ENCODE results near the gene ACOX3. TPM values are rescaled to one million over a fixed set of nuclear protein-coding genes. Genes with fewer than 3 reads are reported as not detected.

The ACOX3 gene
- total and polyA plus RNA-seq, 9 of the 15 experiments (the other 6 are each of a cell fraction or from before 2014, with no cell fraction given), result 0.68 to 7.3 (median 3.7) TPM

GRCh38 chr4:8419222-8420041 is 21.1 kb downstream of the ACOX3 start (continued):
- TF ChIP-seq, protein P1, sequence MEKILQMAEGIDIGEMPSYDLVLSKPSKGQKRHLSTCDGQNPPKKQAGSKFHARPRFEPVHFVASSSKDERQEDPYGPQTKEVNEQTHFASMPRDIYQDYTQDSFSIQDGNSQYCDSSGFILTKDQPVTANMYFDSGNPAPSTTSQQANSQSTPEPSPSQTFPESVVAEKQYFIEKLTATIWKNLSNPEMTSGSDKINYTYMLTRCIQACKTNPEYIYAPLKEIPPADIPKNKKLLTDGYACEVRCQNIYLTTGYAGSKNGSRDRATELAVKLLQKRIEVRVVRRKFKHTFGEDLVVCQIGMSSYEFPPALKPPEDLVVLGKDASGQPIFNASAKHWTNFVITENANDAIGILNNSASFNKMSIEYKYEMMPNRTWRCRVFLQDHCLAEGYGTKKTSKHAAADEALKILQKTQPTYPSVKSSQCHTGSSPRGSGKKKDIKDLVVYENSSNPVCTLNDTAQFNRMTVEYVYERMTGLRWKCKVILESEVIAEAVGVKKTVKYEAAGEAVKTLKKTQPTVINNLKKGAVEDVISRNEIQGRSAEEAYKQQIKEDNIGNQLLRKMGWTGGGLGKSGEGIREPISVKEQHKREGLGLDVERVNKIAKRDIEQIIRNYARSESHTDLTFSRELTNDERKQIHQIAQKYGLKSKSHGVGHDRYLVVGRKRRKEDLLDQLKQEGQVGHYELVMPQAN (IDR thresholded peaks at IDR 0.05; ENCODE audit: borderline replicate concordance), result no peak
- TF ChIP-seq DACH1 (IDR thresholded peaks at IDR 0.05; ENCODE audit: partially characterized antibody) (no peak), MLLT1 (IDR thresholded peaks at IDR 0.05) (no peak), DIDO1 (tag; IDR thresholded peaks at IDR 0.05; ENCODE audit: low read depth) (no peak), FOXK2 (conservative IDR thresholded peaks at IDR 0.05 in 1 of 2, IDR thresholded peaks at IDR 0.05 in 1 of 2; ENCODE audit: low read depth in 2 of 2) (no peak), CEBPG (CRISPR knock-in tag; IDR thresholded peaks at IDR 0.05) (no peak), CEBPG (tag; conservative IDR thresholded peaks at IDR 0.05 in 1 of 2, IDR thresholded peaks at IDR 0.05 in 1 of 2) (peak in 1 of 2 experiments; percentile 76; a peak in 2 of 4 replicates), MCM2 (IDR thresholded peaks at IDR 0.05; ENCODE audit: low read depth) (no peak), ARNT (IDR thresholded peaks at IDR 0.05) (no peak), ZEB2 (IDR thresholded peaks at IDR 0.05) (peak; percentile 17; the same call in 1 of the 2 replicates), FOSL1 (tag; conservative IDR thresholded peaks at IDR 0.05) (peak; percentile 43; the same call in 1 of the 2 replicates), CREBBP (IDR thresholded peaks at IDR 0.05; ENCODE audit: low read depth, low read length) (no peak), POLR2AphosphoS5 (IDR thresholded peaks at IDR 0.05; ENCODE audit: control insufficient read depth, insufficient read depth, low read depth, low read length) (no peak), ZNF785 (CRISPR knock-in tag; IDR thresholded peaks at IDR 0.05) (no peak), ZNF436 (CRISPR knock-in tag; IDR thresholded peaks at IDR 0.05) (no peak), DPF2 (IDR thresholded peaks at IDR 0.05) (peak; percentile 66; the same call in 1 of the 2 replicates), FOS (IDR thresholded peaks at IDR 0.05; ENCODE audit: extremely low read depth, insufficient read length) (no peak), IFI16 (CRISPR knock-in tag; IDR thresholded peaks at IDR 0.05) (no peak)
- TF ChIP-seq, protein P2, sequence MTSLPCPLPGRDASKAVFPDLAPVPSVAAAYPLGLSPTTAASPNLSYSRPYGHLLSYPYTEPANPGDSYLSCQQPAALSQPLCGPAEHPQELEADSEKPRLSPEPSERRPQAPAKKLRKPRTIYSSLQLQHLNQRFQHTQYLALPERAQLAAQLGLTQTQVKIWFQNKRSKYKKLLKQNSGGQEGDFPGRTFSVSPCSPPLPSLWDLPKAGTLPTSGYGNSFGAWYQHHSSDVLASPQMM (CRISPR knock-in tag; IDR thresholded peaks at IDR 0.05), result no peak
- TF ChIP-seq, protein P3, sequence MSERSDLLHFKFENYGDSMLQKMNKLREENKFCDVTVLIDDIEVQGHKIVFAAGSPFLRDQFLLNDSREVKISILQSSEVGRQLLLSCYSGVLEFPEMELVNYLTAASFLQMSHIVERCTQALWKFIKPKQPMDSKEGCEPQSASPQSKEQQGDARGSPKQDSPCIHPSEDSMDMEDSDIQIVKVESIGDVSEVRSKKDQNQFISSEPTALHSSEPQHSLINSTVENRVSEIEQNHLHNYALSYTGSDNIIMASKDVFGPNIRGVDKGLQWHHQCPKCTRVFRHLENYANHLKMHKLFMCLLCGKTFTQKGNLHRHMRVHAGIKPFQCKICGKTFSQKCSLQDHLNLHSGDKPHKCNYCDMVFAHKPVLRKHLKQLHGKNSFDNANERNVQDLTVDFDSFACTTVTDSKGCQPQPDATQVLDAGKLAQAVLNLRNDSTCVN (CRISPR knock-in tag; IDR thresholded peaks at IDR 0.05), result no peak
- TF ChIP-seq, protein P4, sequence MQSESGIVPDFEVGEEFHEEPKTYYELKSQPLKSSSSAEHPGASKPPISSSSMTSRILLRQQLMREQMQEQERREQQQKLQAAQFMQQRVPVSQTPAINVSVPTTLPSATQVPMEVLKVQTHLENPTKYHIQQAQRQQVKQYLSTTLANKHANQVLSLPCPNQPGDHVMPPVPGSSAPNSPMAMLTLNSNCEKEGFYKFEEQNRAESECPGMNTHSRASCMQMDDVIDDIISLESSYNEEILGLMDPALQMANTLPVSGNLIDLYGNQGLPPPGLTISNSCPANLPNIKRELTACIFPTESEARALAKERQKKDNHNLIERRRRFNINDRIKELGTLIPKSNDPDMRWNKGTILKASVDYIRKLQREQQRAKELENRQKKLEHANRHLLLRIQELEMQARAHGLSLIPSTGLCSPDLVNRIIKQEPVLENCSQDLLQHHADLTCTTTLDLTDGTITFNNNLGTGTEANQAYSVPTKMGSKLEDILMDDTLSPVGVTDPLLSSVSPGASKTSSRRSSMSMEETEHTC (IDR thresholded peaks at IDR 0.05), result no peak

All from K562 (cell line).